ENCODE results near the gene IQCN. TPM values are rescaled to one million over a fixed set of nuclear protein-coding genes. Genes with fewer than 3 reads are reported as not detected.
A peak's percentile ranks its signal among the peaks of the same experiment; 100 is the strongest.

The IQCN gene
- total RNA-seq, 2 experiments from 2014 or later: 0.38 to 1.1 TPM

GRCh38 chr19:18278521-18279265 lies 4.4 kb upstream of the IQCN start:
- BruUV-seq (replicated peaks): no TSS peak
- Histone ChIP-seq H2AFZ (ENCODE audit: low read length) (no peak overlapping the region), H3K9me3 (ENCODE audit: low read length) (no peaks in the 10 kb centered on the region), H3K27ac (ENCODE audit: low read depth, low read length, poor library complexity, severe bottlenecking) (peak overlapping the region; percentile 86), H4K20me1 (ENCODE audit: insufficient read depth, low read length) (peaks cover 10% of the 10 kb centered on the region; the same call in 1 of the 2 replicates), H3K4me1 (ENCODE audit: insufficient read depth, low read length, poor library complexity, severe bottlenecking) (peaks cover 21% of the 10 kb centered on the region), H3K4me2 (ENCODE audit: low read length) (peak overlapping the region; percentile 66), H3K36me3 (ENCODE audit: insufficient read depth, low read length) (peaks cover 16% of the 10 kb centered on the region; the same call in 1 of the 2 replicates), H3K9me2 (ENCODE audit: insufficient read depth, low read length) (no peaks in the 10 kb centered on the region), H3K4me3 (ENCODE audit: low read depth, low read length, poor library complexity, severe bottlenecking) (peak overlapping the region; percentile 80), H3K79me2 (ENCODE audit: insufficient read depth, low read depth, low read length) (peaks cover 20% of the 10 kb centered on the region; the same call in 1 of the 2 replicates)
- peak; percentile 41 for DNase-seq (ENCODE audit: low spot score)
- TF ChIP-seq EZH2phosphoT487 (IDR thresholded peaks at IDR 0.05; ENCODE audit: borderline replicate concordance, low read depth, low read length) (no peak), CTCF (conservative IDR thresholded peaks at IDR 0.05; ENCODE audit: low read length) (peak; percentile 78)
- ChIA-PET CTCF (ENCODE audit: unreplicated experiment) (interaction anchor here (0.6 to 2.3 kb wide), 6 partner anchors 44 to 109 kb away, joined by 3 to 22 read pairs (median 7); partner anchors contain the start of gene LSM4), POLR2A (interaction anchor here (0.7 to 3.8 kb wide), 10 partner anchors 14 to 651 kb away, joined by 3 to 44 read pairs (median 4); partner anchors contain the start of gene LSM4)
- intact Hi-C loops (cut with micrococcal nuclease; ENCODE audit: unreplicated experiment): loop anchor here (1.0 to 2.0 kb wide), 4 partner anchors 27 to 74 kb away; partner anchors contain the start of genes LSM4 and RAB3A

- Histone ChIP-seq H3K27ac (ENCODE audit: low read depth, low read length, poor library complexity, severe bottlenecking) (no peak overlapping the region), H3K9me2 (ENCODE audit: insufficient read depth, low read length) (no peaks in the 10 kb centered on the region), H3K4me3 (ENCODE audit: low read depth, low read length, poor library complexity, severe bottlenecking) (no peak overlapping the region), H3K79me2 (ENCODE audit: insufficient read depth, low read depth, low read length) (peaks cover 18% of the 10 kb centered on the region; the same call in 1 of the 2 replicates), H4K20me1 (ENCODE audit: insufficient read depth, low read length) (peaks cover 10% of the 10 kb centered on the region), H3K9me3 (ENCODE audit: low read length) (no peaks in the 10 kb centered on the region), H3K4me2 (ENCODE audit: low read length) (no peak overlapping the region), H3K36me3 (ENCODE audit: insufficient read depth, low read length) (peaks cover 16% of the 10 kb centered on the region; the same call in 1 of the 2 replicates), H2AFZ (ENCODE audit: low read length) (no peak overlapping the region), H3K4me1 (ENCODE audit: insufficient read depth, low read length, poor library complexity, severe bottlenecking) (peaks cover 13% of the 10 kb centered on the region)
- ChIA-PET CTCF (ENCODE audit: unreplicated experiment) (interaction anchor here (0.6 kb wide), 1 partner anchor 1176 kb away, joined by 3 read pairs; no protein-coding TSS in a partner anchor), POLR2A (interaction anchor here (1.4 kb wide), 1 partner anchor 46 kb away, joined by 5 read pairs; no protein-coding TSS in a partner anchor)
- no peak for TF ChIP-seq EZH2phosphoT487 (IDR thresholded peaks at IDR 0.05; ENCODE audit: borderline replicate concordance, low read depth, low read length)
- no peak for TF ChIP-seq CTCF (conservative IDR thresholded peaks at IDR 0.05; ENCODE audit: low read length)
- BruUV-seq (replicated peaks): no TSS peak
- intact Hi-C loops (cut with micrococcal nuclease; ENCODE audit: unreplicated experiment): no loop called here
- DNase-seq (ENCODE audit: low spot score): no peak
These were observed 617 bp upstream of the IQCN start for GRCh38 chr19:18274781-18275356.
